Heart left ventricle (tissue), 13 donors: Measurements from ENCODE around the gene KRTAP5-8.

Experiments used
- POLR2A ChIP-seq, 2 donors: fragments of 450-650 bp; IDR thresholded peaks; one replicate each; pipeline ENCODE4 v1.6.1; 2017; ENCODE audit warnings: antibody characterized with exemption in 2 of 2, mild to moderate bottlenecking in 2 of 2, moderate library complexity in 2 of 2
- TF ChIP-seq, protein P1 (sequence below), 12 donors: fragments of 200-600 bp; sonication (generic) in 4 of 12; IDR thresholded peaks; one replicate each; pipeline versions ENCODE4 v1.5.0 to v1.8.0; 2018 to 2022; ENCODE audit warnings: antibody characterized with exemption in 12 of 12, mild to moderate bottlenecking in 5 of 12
- donor health status: ischemic (EF 13 %, LVEDD 7.1; RV severe dilation, severe dysfunction).
- donor health status: DM: no; HTN: yes; CAD: no.
- donor health status: DM: no; HTN: no; CAD: no.
- donor health status: ischemic (EF 25% LVEDD 6.9; RV normal size, moderate dysfunction).
- donor health status: ischemic (EF 25% LVEDD 5.7; RV mildly dilated, moderate dysfunction).
- donor health status: ischemic (EF 35%, LVEDD 5.7; RV mildly dilated, moderate dysfunction).
- donor health status: nonischemic (EF 11% LVEDD 7.7; RV severe dilation, severe dysfunction).
- donor health status: DM: yes; HTN: yes; CAD: no.
- donor health status: PGD.
- donor health status: ischemic (EF 29% LVEDD 5.4; RV normal size, mild dysfunction).
- donor health status: nonischemic (EF 23%, LVEDD 6.1; RV moderate dilation, normal function).

DNA sequence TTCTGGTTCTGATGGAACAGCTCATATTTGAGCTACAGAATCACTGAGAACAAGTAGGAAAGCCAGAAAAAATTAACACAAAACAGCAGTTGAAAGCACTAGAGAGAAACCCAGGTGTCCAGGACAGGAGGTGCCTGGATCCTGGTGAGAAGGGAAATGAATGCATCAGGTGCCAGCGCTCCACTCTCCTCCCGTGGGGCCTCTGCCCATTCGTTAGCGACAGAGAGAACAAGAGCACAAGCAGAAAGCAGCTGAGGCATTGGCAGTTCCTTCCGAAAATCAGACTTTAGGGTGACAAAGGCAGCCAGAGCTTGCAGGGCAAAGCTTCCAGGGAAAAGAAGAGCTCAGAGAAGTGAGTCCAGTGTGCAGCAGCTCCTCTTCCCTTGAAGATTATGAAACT lies 30.7 kb upstream of the KRTAP5-8 start:
- TF ChIP-seq, protein P1, sequence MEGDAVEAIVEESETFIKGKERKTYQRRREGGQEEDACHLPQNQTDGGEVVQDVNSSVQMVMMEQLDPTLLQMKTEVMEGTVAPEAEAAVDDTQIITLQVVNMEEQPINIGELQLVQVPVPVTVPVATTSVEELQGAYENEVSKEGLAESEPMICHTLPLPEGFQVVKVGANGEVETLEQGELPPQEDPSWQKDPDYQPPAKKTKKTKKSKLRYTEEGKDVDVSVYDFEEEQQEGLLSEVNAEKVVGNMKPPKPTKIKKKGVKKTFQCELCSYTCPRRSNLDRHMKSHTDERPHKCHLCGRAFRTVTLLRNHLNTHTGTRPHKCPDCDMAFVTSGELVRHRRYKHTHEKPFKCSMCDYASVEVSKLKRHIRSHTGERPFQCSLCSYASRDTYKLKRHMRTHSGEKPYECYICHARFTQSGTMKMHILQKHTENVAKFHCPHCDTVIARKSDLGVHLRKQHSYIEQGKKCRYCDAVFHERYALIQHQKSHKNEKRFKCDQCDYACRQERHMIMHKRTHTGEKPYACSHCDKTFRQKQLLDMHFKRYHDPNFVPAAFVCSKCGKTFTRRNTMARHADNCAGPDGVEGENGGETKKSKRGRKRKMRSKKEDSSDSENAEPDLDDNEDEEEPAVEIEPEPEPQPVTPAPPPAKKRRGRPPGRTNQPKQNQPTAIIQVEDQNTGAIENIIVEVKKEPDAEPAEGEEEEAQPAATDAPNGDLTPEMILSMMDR (IDR thresholded peaks at IDR 0.05): no peak
- no peak for TF ChIP-seq POLR2A (IDR thresholded peaks at IDR 0.05)
